HG03575 (cell line): ENCODE data around the gene FCN3.
"Not testable (repeated sequence)": the region's sequence is repeated elsewhere in the genome, so short reads cannot be mapped to it uniquely, and the experiment has no call there.

ENCODE experiments used
- ATAC-seq: cut with Tn5 transposase; IDR thresholded peaks from one replicate; pipeline ENCODE4 v1.9.1; 2021; ENCODE audit not compliant: unreplicated experiment, insufficient number of reproducible peaks, low FRiP score; ENCODE audit errors: extremely low read depth

The FCN3 gene

DNA sequence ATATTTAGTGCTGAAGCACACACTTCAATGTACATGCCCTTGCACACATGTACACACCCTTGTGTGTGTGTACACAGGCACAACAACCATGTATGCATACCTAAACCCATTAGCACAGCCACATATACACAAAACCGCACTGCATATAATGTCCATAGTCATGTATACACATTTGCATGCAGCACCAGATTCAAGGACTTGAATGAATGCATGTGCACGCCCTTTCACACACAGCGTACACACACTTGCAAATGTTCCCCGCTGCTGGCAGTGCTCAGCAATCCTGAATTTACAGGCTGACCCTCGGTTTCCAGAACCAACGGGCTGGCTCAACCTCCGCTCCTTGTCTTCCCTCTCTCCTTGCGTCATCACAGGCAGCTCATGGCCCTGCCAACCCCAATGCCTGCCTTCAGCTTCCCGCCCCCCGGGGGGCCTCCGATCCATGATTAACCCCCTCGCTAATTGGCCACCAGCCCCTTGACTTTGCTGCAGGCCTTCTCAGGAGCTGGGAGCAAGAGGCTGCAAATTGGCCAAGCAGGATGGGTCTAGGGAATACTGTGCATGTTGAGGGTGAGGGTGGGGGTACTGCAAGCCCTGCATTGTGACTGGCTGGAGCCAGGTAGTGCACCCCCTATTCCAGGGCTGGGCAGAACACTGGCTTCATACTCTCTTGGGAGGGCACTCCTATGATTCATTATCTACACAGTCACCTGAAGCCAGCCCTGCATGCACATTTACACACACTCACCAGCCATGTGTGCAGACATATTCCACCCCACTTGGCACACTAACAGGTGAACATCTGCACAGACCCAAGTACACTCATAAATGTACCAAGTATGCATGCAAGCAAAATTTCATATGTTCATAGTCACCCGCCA lies 25.7 kb upstream of the FCN3 start:
- ATAC-seq = no peak

DNA sequence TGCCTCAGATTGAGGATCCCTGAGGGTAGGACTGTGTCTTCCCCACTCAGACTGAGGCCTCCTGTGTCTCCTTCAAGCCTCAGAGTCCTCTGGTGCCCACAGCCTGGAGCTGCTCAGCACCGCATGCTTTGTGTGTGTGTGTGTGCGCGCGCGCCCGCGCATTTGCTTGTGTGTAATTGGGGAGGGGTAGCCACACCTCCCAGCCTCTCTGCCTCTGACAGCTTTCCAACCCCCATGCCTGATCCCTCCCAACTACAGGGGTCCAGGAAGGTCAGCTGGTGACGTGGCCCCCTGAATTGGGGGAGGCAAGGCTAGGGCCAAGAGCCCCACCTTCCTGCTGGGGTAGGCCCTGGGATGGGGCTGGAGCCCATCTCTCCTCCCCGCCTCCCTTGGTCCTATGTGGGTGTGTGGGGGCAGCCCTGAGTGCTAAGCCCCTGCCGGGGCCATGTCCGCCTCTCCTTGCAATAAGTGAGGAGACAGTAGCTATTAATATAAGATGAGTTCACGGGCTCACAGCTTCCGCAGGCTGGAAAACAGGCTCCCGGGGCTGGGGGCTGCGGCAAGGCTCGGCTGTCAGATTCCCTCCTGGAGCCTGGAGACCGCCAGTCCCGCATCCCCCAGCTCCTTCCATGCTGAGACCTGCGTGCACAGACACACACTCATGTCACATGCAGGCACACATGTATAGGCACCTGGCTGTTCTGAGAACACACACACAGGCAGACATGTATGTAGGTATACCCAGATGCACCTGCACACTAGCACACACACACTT lies 24.8 kb upstream of the FCN3 start:
- no peak for ATAC-seq

DNA sequence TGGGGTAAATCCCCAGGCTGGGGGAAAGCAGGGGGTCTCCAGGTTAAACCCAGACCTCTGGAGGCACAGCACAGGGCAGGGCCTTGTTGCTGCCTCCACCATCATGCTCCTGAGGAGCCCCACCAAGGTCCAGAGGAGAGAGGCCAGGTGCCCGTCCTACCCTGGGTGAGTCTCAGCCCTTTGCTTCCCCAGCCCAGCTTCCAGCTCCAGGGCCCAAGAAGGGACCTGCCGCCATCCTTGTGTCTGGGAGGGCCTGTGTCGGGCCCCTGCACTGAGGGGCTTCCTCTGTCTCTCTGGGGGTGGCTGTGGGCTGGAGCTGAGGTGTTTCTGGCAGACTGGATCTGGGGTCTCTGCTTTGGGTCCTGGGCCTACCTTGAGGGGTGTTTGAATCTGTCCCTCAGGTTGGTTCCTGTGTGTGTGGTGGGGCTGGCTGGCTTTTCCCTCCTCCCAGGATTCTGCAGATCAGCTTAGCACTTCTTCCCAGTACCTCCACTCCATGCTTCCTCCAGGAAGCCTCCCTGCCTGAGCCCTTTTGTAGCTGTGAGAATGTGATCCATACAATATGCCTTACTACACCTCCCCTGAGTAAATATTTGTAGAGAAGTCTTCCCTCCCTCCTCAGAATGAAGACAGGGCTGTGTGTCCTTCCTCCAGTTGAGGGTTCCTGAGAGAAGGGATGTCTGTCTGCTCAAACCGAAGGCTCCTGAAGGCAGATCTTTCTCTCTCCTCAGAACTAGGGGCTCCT lies 24.0 kb upstream of the FCN3 start:
- no peak for ATAC-seq

DNA sequence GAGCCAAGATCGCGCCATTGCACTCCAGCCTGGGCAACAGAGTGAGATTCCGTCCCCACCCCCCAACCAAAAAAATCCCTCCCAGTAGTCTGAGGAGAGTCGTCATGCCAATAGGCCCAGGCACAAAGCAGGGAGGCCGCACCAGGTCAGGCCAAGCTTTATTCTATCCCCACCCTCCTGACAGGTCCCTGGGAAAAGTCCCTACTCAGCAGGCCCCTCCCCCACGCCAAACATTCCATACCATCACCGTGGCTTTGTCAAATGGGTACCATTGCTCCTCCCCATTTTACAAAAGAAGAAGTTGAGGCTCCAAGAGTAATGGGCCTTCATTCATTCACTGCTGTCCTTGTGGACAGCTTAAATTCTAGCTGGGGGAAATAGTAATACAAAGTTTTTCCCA lies 23.1 kb upstream of the FCN3 start:
- ATAC-seq = no peak

DNA sequence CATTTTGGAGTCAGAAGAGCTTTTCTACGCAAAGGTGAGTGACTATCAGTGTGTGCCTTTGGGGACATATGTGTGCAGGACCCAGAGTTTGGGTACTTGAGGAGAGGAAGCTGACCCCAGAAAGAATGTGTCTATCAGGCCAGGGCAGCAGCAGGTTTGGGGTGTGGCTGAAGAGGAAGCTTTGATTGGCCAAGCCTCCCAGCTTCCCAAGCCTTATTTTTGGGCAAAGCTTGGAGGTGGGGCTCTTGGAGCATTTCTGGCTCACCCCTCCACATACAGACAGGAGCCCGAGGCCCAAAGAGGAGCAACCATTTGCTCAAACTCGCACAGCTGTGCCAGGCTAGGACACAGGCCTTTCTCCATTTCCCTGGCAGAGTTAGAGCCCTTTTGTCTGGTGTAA lies 22.5 kb upstream of the FCN3 start:
- no peak for ATAC-seq

DNA sequence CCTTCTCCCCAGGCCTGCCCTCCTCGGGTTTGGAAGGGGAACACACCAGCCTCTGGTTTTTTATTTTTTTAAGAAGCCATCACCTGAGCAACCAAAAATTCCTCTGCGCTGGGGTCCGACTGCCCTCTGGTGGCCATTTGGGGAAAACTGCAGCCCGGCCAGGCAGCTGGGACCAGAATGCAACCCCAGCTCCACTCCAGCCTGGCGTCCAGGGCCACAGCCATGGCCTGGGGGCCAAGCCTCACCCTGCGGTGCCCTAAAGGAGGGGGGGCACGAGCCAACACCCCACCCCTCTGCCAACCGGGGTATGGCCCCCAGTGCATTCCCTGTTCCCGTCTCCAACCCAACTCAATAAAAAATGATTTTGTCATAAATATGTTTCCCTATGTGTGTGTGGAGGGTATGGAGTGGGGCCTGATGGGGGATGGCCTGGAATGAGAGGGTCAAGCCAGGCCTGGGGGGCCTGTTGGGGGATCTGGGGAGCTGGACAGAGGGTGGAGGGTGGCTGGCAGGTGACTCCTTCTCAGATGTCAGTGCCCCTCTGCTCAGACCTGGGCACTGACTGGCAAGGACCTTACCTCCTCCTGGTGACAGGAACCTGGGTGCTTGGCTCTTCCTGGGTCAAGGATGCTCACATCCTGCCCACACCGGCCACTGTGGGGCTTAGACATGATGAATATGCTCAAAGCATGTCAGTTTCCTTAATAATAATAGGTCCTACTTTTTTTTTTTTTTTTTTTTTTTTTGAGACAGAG lies 21.0 kb upstream of the FCN3 start:
- no peak for ATAC-seq

DNA sequence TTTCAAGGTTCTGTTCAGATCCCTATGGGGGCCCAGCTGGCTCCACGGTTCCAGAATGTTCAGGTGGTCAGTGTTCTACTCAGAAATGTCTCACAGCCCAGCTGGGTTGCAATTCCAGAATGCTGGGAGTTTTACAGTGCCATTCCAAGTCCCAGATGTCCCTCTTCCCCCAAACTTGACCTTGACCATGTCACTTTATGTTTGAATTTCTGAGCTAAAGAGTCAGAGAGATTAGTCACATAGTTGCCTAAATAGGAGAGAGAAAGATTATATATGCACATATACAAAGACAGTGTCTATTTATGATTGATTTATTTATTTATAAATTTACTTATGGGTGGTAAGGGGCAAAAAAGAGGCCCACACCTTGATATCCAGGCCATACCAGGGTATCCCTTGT lies 20.3 kb upstream of the FCN3 start:
- no peak for ATAC-seq

DNA sequence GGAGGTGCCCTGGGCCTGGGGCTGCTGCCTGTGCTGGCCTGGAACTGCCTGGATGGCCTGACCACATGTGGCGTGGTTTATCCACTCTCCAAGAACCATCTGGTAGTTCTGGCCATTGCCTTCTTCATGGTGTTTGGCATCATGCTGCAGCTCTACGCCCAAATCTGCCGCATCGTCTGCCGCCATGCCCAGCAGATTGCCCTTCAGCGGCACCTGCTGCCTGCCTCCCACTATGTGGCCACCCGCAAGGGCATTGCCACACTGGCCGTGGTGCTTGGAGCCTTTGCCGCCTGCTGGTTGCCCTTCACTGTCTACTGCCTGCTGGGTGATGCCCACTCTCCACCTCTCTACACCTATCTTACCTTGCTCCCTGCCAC lies 19.6 kb upstream of the FCN3 start:
- no peak for ATAC-seq

DNA sequence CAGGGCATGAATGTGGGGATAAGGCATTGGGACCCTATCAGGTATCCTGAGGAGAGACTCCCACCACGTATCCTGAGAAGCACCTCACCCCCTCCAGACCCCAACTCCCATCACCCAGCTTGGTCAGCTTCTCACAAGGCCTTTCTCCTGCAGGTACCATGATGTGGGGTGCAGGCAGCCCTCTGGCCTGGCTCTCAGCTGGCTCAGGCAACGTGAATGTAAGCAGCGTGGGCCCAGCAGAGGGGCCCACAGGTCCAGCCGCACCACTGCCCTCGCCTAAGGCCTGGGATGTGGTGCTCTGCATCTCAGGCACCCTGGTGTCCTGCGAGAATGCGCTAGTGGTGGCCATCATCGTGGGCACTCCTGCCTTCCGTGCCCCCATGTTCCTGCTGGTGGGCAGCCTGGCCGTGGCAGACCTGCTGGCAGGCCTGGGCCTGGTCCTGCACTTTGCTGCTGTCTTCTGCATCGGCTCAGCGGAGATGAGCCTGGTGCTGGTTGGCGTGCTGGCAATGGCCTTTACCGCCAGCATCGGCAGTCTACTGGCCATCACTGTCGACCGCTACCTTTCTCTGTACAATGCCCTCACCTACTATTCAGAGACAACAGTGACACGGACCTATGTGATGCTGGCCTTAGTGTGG lies 19.1 kb upstream of the FCN3 start:
- ATAC-seq = no peak

DNA sequence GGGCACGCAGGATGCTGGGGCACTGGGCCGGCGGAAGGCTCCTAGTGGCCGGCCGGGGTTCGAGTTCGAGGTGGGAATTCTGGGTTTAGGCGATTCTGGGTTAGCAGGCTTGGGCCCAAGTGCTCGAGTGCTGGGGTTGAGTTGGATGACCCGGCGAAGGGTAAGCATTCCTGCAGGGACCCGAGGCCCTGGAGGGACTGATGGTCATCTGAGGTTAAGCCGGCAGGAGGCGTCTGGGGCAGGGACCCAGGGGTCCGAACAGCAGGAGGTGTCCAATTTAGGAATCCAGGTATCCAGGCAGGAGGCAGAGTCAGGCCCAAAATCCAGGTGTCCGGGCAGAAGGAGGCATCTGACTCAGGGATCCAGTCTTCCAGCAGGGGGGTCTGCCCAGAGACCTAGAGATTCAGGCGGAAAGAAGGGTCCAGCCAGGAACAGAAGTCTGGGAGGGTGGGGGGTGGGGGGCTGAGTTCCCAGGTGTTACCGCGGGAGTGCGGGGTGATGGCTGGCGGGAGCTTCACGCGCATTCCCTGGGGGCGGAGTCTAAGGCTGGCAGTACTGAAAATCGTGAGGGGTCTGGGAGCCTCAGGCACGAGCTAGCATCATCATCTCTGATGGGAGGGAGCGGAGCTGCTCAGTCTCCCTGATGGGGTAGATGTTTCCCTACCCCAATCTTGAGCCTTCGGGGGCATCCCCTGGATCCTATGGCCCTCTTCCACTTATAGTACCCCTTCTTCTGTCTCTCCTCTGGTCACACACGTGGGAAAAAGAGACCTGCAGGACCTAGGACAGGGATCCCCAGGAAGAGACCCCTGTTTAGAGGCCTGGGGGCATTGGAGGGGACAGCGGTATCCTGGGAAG lies 18.4 kb upstream of the FCN3 start:
- no peak for ATAC-seq

DNA sequence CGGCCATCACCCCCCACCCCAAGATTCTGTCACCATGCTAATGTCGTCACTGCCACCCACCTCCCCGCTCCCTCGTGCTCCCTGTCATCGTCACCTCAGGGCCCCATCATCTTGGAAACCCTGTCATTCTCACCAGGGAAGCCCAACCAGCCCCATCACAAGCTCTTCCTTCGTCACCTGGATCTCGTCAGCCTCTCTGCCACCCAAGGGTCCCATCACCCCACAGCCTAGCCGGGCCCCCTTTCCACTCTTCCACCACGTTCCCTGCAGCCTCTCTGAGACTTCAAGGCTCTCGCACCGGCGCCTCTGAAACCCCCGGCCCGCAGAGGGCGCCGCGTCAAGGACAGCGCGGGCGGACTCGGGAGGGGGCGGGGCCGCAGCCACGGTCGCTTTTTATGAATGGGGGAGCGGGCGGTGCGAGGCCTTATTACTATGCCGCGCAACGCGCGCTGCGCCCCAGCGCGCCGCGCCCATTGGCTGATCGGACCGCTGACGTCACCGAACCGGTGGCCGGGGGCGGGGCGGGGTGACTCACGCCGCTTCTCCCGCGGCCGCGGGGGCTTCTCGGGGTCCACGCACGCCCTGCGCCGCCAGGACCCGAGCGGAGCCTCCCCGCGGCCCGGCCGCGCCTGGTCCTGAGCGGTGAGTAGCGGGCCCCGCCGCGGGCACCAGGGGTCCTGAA lies 17.6 kb upstream of the FCN3 start, which contains the start of gene GPR3:
TSS of gene GPR3 (plus strand) at position 527 of the 682 bp plus-strand sequence. CDS start 1,177 bp downstream, outside the sequence.
- ATAC-seq = no peak

DNA sequence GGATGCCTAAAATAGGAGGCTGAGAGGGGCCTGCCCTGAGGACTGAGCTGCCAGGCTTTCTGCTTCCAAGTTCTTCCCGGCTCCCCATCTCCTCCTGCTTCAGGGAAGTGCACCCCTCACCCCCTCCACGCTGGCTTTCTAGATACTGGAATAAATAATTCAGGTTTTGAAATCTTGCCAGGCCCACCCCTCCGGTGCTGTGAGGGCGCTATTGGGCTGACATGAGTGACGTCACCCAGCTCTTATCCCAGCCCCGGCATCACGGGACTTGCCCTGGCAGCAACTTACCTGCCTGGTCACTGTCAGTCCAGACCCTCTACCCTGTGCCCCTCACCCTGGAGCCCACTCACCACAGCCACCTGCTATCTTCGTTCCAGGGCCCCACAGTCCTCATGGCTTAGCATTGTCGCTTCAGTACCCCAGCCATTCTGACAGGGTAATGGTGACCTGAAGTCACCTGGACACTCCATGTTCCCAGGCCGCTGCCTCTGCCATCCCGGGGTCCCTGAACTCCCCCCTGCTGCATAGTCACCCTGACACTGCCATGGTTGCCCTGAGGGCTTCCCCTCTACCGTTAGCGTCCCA lies 17.0 kb upstream of the FCN3 start:
- ATAC-seq = no peak

DNA sequence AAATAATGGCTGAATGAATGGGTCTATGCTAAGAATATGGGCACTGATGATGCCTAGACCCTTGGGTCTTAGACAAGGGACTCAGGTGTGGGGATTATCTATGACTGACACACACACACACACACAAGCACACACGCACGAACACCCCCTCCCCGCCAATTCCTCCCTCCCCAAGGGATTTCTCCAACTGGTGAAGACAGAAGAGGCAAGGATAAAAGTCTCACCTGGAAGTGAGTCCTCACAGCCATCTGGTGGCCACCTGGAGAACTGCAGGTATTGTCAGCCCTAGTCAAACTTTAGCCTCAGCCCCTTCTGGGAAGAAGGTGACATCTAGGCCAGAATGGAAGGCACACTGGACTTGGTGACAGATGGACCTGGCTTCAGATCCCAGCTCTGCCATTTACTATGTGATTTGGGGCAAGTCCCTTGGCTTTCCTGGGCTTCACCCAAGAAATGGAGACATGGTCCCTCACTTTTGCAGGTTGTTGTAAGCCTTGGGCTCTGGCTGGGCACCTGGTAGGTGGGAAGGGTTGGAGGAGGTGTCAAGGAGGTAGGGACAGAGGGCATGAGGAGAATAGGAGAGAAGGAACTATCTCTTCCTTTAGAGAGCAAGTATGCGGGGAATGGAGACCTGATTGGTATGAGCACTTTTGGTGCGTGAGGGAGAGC lies 13.8 kb upstream of the FCN3 start:
- no peak for ATAC-seq

DNA sequence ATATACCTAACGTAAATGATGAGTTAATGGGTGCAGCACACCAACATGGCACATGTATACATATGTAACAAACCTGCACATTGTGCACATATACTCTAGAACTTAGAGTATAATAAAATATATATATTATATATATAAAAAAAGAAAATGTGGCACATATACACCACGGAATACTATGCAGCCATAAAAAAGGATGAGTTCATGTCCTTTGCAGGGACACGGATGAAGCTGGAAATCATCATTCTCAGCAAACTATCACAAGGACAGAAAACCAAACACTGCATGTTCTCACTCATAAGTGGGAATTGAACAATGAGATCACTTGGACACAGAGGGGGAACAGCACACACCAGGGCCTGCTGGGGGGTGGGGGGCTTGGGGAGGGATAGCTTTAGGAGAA lies 10.2 kb upstream of the FCN3 start:
- not testable (repeated sequence) for ATAC-seq

DNA sequence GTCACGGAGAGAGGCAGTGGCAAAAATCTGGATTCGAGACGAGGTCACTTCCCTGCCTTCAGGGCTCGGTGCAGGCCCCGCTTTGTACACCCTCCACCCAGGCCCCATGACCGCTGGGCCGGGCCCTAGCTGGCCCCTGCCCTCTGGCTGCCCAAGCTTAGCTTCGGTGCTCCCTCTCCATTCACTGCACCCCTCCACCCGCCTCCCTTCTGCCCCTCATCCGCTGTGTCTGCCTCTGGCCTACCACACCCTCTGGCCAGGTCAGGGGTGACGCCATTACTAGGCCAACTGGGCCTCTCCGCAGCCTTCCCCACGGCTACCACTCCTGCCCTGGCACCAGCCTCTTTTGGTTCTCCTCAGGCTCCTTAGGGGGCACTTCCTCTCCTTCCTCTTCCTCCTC lies 9.0 kb upstream of the FCN3 start:
- no peak for ATAC-seq

DNA sequence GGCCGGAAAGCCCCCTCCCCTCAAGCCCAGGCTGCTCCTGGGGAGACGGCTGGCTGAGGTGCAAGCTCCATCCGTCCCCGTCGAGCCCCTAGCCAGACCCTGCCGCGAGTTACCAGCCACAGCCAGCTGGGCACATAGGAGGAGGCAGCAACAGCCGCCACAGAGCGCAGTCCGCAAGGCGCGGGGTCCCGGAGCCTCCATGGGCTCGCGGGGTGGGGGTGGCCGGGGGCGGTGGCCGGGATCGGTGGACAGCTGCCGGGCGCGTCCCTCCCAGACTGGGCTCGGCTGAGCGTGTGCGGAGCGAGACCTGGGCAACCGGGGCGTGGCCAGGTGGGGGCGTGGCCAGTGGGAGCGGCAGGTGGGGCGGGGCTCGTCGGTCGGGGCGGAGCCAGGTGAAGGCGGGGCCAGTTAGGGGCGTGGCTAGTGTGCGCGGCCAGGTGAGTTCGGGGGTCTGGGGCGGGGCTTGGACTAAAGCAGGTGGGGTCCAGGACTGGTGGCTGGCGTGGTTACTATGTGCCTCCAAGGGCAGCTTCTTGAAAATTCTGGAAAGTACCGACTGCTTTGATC lies 8.5 kb upstream of the FCN3 start, which contains the start of gene CD164L2:
TSS of gene CD164L2 (minus strand) at position 295 of the 567 bp plus-strand sequence. CDS start at position 201, 94 bp downstream.
- ATAC-seq = no peak
